Loucy (cell line): ENCODE data around the gene PRKAB1.

Source experiments
- H2AFZ ChIP-seq: fragments of 200-600 bp; sonication (generic); 2 replicates; pipeline ENCODE4 v1.6.0; 2016; ENCODE audit warnings: antibody characterized with exemption, mild to moderate bottlenecking, low read length, moderate library complexity
- H3F3A ChIP-seq: fragments of 200-600 bp; 2 replicates; pipeline ENCODE4 v1.6.0; 2016; ENCODE audit warnings: antibody characterized with exemption, low read depth, mild to moderate bottlenecking
- H3K27me3 ChIP-seq: fragments of 200-600 bp; sonication (generic); 2 replicates; pipeline ENCODE4 v1.6.1; 2014; ENCODE audit warnings: low read length, mild to moderate bottlenecking; ENCODE audit not compliant: insufficient read depth, poor library complexity, severe bottlenecking
- H3K36me3 ChIP-seq: fragments of 200-600 bp; sonication (generic); 2 replicates; pipeline ENCODE4 v1.6.1; 2016; ENCODE audit warnings: low read length; ENCODE audit not compliant: insufficient read depth
- H3K4me1 ChIP-seq: fragments of 200-600 bp; sonication (generic); 2 replicates; pipeline ENCODE4 v1.5.1; 2014; ENCODE audit warnings: low read length, mild to moderate bottlenecking; ENCODE audit not compliant: insufficient read depth, poor library complexity, severe bottlenecking
- H3K4me2 ChIP-seq: fragments of 200-600 bp; sonication (generic); 2 replicates; pipeline ENCODE4 v1.6.0; 2014; ENCODE audit warnings: antibody characterized with exemption, low read length, low read depth, mild to moderate bottlenecking; ENCODE audit not compliant: poor library complexity, severe bottlenecking
- H3K4me3 ChIP-seq: fragments of 200-600 bp; sonication (generic); 2 replicates; pipeline ENCODE4 v1.5.1; 2014; ENCODE audit warnings: low read length, mild to moderate bottlenecking, mixed read lengths; ENCODE audit not compliant: poor library complexity, severe bottlenecking
- H3K79me2 ChIP-seq: fragments of 200-600 bp; sonication (generic); 2 replicates; pipeline ENCODE4 v1.6.1; 2014; ENCODE audit warnings: low read length; ENCODE audit not compliant: insufficient read depth
- H3K9ac ChIP-seq: fragments of 200-600 bp; sonication (generic); 2 replicates; pipeline ENCODE4 v1.6.0; 2014; ENCODE audit warnings: mild to moderate bottlenecking, low read depth, low read length, moderate library complexity; ENCODE audit not compliant: poor library complexity, severe bottlenecking
- H3K9me2 ChIP-seq: fragments of 200-600 bp; sonication (generic); replicated peaks from 2 replicates; pipeline ENCODE4 v1.6.1; 2016; ENCODE audit warnings: low read depth, low read length, mixed read lengths
- H3K9me3 ChIP-seq: fragments of 200-600 bp; sonication (generic); 2 replicates; pipeline ENCODE4 v1.6.1; 2014; ENCODE audit warnings: mild to moderate bottlenecking, antibody characterized with exemption, low read length, low read depth; ENCODE audit not compliant: insufficient read depth
- H4K20me1 ChIP-seq: fragments of 200-600 bp; sonication (generic); 2 replicates; pipeline ENCODE4 v1.6.0; 2014; ENCODE audit warnings: antibody characterized with exemption, low read length, mild to moderate bottlenecking; ENCODE audit not compliant: insufficient read depth, poor library complexity, severe bottlenecking
- EZH2phosphoT487 ChIP-seq: fragments of 200-600 bp; IDR thresholded peaks from 2 replicates; pipeline ENCODE4 v1.6.1; 2018; ENCODE audit warnings: antibody characterized with exemption, mild to moderate bottlenecking, moderate library complexity, borderline replicate concordance
- TF ChIP-seq, protein P1 (sequence below): fragments of 200-600 bp; sonication (generic); conservative IDR thresholded peaks from 2 replicates; pipeline ENCODE4 v1.5.1; 2014; ENCODE audit warnings: mild to moderate bottlenecking, antibody characterized with exemption, low read length

PRKAB1 gene

DNA sequence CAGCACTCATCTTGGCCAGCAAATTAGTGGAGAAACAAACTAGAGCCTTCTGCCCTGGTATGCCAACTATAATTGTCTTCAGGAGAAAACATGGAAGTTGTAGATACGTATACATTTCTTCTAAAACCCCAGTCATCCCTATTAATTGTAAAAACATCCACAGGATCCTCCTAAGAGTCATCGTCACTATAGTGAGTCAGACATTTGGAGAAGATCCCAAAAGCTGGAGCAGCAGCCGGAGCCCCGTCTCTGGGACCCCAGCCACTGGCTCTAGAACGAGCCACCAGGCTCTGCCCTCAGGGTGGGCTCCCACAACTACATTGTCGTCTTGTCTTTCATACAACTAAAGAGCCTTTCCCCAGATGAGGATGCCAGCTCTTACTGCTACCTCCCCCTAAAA is 15.5 kb downstream of the PRKAB1 start:
- H3K27me3 ChIP-seq = no peaks in the 10 kb centered on the region
- H3K4me1 ChIP-seq = no peaks in the 10 kb centered on the region
- no peaks in the 10 kb centered on the region for H3K79me2 ChIP-seq
- TF ChIP-seq, protein P1, sequence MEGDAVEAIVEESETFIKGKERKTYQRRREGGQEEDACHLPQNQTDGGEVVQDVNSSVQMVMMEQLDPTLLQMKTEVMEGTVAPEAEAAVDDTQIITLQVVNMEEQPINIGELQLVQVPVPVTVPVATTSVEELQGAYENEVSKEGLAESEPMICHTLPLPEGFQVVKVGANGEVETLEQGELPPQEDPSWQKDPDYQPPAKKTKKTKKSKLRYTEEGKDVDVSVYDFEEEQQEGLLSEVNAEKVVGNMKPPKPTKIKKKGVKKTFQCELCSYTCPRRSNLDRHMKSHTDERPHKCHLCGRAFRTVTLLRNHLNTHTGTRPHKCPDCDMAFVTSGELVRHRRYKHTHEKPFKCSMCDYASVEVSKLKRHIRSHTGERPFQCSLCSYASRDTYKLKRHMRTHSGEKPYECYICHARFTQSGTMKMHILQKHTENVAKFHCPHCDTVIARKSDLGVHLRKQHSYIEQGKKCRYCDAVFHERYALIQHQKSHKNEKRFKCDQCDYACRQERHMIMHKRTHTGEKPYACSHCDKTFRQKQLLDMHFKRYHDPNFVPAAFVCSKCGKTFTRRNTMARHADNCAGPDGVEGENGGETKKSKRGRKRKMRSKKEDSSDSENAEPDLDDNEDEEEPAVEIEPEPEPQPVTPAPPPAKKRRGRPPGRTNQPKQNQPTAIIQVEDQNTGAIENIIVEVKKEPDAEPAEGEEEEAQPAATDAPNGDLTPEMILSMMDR = no peak
- TF ChIP-seq EZH2phosphoT487 = no peak
- no peak overlapping the region for H3K9ac ChIP-seq
- no peak overlapping the region for H2AFZ ChIP-seq
- no peaks in the 10 kb centered on the region for H3K9me3 ChIP-seq
- H3K4me3 ChIP-seq = no peak overlapping the region
- no peaks in the 10 kb centered on the region for H3K9me2 ChIP-seq
- no peak overlapping the region for H3K4me2 ChIP-seq
- no peaks in the 10 kb centered on the region for H3F3A ChIP-seq
- H3K36me3 ChIP-seq = peaks cover 68% of the 10 kb centered on the region; the same call in 1 of the 2 replicates
- no peaks in the 10 kb centered on the region for H4K20me1 ChIP-seq

DNA sequence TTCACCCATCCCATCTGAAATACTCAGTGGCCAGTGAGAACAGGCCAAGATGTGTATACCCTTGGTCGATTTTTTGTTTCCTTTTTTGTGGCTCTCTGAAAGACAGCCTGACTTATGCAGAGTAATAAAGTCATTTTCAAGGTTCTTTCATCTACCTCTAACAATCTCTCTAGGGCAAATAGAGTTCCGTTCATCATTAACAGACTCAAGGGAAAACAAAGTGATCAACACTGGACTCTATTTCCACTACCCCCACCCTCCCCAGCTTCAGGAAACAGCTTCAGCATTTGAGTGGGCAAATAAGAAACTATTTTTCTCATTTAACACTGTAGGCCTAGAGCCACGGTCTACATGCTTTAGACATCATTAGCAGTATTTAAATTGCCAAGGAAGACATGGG is 15.9 kb downstream of the PRKAB1 start:
- H3K27me3 ChIP-seq = no peaks in the 10 kb centered on the region
- H3K4me1 ChIP-seq = no peaks in the 10 kb centered on the region
- no peak overlapping the region for H3K4me3 ChIP-seq
- no peak overlapping the region for H2AFZ ChIP-seq
- H3K36me3 ChIP-seq = peaks cover 68% of the 10 kb centered on the region; the same call in 1 of the 2 replicates
- H3K4me2 ChIP-seq = no peak overlapping the region
- H3K9me3 ChIP-seq = no peaks in the 10 kb centered on the region
- no peaks in the 10 kb centered on the region for H3K9me2 ChIP-seq
- no peaks in the 10 kb centered on the region for H3F3A ChIP-seq
- H4K20me1 ChIP-seq = no peaks in the 10 kb centered on the region
- H3K79me2 ChIP-seq = no peaks in the 10 kb centered on the region
- no peak for TF ChIP-seq EZH2phosphoT487
- TF ChIP-seq, protein P1 = no peak
- H3K9ac ChIP-seq = no peak overlapping the region

DNA sequence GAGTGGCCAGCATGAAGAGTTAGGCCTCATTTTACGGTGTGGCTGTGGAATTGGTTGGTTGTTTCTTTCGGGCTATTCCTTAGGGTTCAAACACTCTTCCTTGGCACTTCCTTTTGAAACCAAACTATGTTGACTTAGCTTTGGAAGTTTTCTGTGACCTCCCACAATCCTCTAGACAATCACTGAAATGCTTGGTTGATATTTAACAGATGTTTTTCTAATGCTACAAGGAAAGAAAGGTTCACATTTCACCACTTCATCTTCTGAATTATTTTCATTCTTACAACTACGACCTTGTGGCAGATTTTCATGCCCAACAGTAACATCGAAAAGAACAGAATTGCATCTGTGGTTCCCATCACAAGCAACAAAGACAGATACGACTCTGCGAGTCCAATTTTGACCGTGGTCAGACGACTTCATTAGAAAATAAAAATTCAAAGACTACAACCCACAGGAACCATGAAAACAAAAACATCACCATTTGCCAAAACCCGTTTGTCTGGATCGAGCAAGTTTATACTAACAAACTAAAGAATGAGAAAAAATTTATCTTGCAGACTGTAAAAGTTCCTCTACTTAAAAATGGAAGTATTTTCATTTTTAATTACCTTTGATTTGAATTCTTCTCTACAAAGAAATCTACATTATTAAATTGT is 16.9 kb downstream of the PRKAB1 start:
- Histone ChIP-seq H4K20me1 (no peaks in the 10 kb centered on the region), H3K4me3 (no peak overlapping the region), H3K4me1 (no peaks in the 10 kb centered on the region), H3K36me3 (peaks cover 60% of the 10 kb centered on the region; the same call in 1 of the 2 replicates), H3K9ac (no peak overlapping the region), H3K27me3 (no peaks in the 10 kb centered on the region), H3K9me3 (no peaks in the 10 kb centered on the region), H3K4me2 (no peak overlapping the region), H3F3A (no peaks in the 10 kb centered on the region), H2AFZ (no peak overlapping the region), H3K9me2 (no peaks in the 10 kb centered on the region), H3K79me2 (no peaks in the 10 kb centered on the region)
- TF ChIP-seq, protein P1 = no peak
- no peak for TF ChIP-seq EZH2phosphoT487
